Kidney tubule cell (primary cell): Measurements from ENCODE around the gene APH1A.
A peak's percentile ranks its signal among the peaks of the same experiment; 100 is the strongest.
"Not testable (repeated sequence)": the region's sequence is repeated elsewhere in the genome, so short reads cannot be mapped to it uniquely, and the experiment has no call there.

ENCODE experiments used
- DNase-seq: peaks from one replicate; pipeline ENCODE4 v3.0.0-alpha.2; 2018; ENCODE audit warnings: low spot score

Gene APH1A

DNA sequence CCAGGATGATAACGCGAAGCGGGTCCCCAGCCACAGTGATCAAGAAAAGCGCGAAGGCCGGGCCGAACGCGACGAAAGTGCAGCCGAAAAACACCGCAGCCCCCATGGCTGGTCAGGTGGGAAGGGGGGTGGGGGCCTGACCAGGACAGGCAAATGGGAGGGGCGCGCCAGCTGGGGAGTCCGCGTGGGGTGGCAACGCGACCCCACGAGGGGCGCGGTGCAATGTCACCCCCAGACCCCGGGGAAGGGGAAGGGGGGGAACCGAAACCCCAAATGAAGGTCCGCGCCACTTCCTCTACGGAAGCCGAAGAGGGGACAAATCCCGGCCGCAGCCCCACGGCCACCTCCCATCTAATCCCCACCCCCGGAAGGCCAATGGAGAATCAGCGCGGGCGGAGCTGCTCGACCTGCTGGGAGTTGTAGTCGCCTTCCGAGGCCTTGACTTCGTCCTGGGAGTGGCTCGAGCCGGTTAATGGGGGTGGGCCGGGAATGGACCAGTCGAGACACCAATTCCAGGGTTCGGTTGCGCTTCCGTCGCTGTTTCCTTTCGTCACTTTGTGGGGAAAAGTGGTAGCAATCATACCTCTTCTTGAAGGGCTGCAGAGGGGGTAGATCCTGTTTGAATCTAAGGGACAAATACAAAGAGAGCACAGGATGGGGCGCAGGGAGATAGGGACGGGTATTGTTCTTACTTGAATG, at the start of gene APH1A:
APH1A (minus strand) TSS at position 312 of the 699 bp plus-strand sequence; CDS start at position 106, 206 bp downstream.
- DNase-seq = peak; percentile 97

DNA sequence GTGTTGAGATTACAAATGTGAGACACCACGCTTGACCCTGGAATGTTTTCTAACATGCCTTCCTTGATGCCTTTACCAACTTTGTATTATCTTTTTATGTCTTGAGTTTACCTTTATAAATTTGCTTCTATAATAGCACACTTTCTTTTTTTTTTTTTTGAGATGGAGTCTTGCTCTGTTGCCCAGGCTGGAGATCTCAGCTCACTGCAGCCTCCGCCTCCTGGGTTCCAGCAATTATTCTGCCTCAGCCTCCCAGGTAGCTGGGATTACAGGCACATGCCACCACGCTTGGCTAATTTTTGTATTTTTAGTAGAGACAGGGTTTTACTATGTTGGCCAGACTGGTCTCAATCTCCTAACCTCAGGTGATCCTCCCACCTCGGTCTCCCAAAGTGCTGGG, 45.9 kb upstream of the APH1A start:
- DNase-seq = not testable (repeated sequence)

DNA sequence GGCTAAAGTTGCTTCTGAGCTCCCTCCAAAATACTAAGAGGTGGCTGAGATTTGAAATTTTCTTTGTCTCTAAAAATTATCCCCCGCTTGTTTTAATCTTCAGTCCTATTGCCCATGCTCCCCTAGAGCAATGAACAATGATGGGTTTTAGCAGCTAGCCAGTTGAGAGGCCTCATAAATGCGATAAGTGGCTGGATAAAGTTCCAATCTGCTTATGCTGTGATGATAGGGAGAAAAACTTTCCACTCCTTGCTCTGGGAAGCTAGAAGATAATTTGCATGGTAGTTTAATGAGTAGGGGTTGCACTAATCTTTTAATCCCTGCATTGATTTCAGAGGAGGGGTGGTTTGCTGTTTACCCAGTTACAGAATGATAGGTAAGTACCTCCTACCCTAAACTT, 42.9 kb upstream of the APH1A start:
- DNase-seq = no peak

DNA sequence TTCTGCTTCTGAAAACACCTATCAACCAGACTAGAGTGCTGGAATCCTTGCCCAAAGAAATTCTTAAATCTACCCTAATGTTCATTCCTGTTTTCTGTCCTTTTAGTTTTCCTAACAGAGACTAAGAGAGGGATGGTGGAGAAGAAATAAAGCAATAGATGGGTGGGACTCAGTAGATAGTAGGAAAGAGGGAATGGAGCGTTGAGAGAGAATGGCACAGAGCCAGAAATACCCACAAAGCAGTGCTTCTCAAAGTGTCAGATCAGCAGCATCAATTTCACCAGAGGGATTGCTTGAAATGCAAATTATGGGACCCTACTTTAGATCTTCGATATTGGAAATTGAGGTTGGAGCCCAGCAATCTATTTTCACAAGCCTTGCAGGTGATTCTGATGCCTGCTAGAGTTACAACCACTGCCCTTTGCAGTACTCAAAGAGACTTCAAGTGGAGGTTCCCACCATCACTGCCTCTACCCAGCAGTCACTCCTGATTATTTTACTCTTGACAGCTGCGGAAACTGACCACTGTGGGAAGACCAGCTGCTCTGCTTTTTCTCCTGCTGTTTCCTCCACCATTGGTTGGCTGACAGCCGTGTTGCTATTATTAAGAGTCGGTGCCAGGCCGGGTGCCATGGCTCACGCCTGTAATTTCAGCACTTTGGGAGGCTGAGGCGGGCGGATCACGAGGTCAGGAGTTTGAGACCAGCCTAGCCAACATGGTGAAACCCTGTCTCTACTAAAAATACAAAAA, 41.1 kb upstream of the APH1A start:
- no peak for DNase-seq

DNA sequence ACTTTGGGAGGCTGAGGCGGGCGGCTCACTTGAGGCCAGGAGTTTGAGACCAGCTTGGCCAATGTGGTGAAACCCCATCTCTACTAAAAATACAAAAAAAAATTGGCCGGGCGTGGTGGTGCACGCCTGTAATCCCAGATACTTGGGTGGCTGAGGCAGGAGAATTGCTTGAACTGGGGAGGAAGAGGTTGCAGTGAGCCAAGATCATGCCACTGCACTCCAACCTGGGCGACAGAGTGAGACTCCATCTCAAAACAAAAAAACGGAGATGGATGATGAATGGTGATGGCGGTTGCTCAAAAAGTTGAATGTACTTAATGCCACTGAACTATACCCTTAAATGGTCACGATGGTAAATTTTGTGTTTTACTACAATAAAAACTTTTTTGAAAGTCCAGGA, 39.8 kb upstream of the APH1A start:
- DNase-seq = not testable (repeated sequence)

DNA sequence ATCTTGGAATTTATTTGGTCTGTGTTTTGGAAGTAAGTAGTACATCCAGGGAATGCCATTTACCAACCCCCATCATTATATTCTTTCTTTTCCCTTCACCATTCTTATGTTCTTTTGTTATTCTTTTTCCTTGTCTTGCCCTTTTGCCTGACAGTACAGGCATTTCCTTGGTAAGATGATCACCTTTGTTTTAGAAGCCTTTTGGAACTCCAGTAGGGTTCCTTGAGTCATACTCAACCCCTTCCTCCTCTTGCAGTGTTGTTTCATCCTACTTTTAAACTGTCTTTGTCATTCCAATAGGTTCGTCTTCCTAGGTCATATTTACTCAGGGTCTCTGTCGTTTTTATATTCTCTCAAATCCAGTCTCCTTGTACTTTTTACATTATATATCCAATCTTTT, 34.1 kb upstream of the APH1A start:
- DNase-seq = no peak

DNA sequence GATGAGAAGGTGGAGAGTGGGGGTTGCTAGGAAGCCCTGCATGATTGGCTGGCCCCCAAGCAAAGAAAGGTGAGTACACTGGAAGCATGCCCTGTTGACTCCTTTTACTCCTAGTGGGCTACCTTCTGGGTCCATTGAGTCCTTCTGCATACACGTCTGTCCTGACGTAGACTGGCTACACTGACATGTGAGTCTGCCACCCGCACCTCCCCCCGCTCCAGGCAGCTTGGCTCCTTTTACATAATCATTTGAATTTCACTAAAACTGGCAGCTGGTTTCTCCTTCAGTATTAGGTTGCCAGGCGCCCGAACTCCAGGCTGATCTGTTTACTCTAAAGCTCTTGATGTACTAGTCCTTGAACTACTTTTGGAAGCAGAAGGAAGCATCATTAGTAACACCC, 33.5 kb upstream of the APH1A start:
- DNase-seq = no peak

DNA sequence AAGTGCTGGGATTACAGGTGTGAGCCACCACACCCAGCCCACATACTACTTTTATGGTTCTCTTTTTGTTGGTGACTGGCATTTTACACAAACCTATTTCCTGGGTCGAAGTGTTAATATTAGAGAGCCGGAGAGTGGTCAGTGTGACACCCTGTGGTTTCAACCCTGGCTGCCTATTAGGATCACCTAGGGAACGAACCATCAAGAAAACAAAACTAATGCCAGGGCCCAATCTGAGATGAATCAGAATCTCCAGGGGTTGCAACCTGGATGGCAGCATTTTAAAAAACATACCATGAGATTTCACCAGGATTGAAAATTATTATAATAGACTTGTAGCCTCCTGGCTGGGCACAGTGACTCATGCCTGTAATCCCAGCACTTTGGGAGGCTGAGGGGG, 30.9 kb upstream of the APH1A start:
- peak; percentile 32 for DNase-seq

DNA sequence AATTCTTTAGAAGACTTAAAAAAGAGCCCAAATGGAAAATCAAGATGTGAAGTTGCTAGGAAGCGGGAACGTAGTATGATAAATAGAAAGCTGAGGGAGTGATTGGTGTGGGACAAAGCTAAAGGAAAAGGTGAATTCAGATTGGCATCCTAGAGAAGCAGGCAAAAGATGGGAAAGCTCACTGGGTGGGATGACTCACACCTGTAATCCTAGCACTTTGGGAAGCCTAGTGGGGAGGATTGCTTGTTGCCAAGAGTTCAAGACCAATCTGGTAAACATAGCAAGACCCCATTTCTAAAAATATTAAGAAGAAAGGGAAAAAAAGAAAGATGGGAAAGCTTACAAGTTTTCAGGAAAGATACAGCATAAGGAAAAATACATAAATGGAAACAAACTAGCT, 26.7 kb upstream of the APH1A start:
- no peak for DNase-seq

DNA sequence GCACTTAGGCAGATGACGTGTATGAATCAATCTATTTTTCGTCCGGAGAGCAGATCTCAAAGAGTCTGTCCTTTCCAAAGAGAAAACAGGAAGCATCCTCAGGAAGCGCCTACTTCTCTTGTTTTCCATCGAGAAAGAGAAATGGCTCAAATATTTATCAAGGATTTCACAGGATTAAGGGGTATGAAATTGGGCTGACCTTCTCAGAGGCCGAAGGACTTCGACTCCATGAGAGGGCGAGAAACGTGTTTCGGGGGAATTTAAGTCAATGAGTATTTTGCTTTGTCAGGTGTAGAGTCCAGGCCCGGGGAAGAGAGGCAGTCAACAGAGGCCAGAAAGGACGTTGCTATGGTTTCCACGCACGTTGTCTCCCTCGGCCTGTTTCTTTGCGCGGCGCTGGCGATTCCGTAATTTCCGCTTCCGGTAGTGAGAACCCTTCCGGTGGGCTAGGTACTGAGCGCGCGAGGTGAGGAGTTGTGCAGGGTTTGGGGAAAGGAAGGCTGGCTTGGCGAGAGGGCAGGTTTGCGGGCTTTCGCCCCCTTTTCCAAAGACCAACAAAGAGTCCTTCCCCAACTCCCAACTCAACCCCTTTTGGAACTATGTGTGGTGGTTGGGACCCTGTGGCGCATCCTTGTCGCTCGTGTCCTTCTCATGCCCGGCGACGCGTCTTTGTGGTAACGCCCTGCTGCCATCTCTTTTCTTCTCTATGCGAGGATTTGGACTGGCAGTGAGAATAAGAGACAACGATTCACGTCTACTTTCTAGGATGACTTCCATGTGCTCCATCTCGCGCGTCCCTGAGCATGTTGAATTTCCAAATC, 24.8 kb upstream of the APH1A start, which contains the start of gene MRPS21:
MRPS21 (plus strand) TSS at position 429 of the 821 bp plus-strand sequence. CDS start 506 bp downstream, outside the sequence.
- DNase-seq = peak; percentile 92

DNA sequence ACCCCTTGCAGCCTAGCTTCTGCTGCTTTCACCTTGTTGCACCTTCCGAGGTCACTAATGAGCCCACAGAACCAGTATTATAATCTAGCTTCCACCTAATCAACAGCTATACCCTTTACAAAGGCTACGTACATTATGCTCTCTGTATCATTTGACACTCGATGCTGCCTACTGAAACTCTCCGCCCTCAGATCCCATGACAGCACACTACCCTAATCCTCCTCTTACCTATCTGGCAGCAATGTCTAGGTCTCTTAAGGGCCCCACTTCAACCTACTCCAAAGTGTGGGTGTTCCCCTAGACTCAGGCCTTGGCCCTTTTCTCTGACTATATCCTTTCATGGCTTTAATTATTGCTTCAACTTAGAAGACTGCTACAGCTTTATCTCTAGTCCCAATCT, 20.0 kb upstream of the APH1A start:
- DNase-seq = no peak

DNA sequence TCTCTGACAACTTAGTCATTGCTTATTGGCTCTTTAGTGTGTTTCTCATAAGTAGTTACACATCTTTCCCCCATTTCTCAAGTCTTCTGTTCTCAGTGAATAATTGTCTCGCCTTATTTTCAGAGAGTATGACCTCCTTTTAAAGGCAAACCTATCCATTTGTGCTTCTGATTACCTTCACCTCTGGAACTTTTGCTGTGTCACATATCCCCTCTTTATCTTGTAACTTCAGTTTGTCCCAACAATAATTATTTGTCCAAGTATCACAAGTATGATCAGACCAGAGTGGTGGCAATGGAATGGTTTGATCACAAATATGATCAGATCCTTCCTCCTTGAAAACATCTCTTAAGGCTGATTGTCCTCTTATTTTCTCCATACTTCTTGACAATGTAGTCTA, 19.6 kb upstream of the APH1A start:
- no peak for DNase-seq

DNA sequence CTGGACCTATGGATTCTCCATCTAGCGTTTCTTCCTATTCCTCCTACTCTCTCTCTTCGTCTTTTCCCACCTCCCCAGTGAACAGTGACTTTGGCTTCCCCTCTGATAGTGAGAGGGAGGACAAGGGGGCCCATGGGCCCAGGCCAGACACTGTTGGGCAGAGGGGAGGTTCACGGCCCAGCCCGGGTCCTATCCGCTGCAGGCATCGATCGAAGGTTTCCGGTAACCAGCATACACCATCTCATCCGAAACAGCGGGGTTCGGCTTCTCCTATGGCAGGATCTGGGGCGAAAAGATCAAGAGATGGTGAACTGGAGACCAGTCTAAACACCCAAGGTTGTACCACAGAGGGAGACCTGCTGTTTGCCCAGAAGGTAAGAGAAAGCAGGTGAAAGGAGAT, 14.4 kb upstream of the APH1A start:
- no peak for DNase-seq

DNA sequence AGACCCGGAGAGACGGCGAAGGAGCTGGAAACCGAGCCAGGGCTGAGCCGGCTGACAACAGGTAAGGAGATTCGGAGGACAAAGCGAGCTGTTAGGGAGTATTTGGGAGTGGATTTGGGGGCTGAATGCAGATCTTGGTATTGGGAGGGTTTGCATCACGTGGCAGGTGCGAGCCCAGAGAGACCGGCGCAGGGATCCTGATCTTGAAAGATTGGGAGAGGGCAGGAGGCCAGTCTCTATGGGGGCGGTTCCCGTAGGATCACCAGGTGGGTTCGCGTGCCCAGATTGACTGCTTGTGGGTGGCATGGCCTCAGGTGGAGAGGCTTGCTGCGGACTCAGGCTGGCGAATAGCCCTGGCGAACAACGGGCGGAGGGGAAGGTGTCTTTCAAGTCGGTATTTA, 13.7 kb upstream of the APH1A start:
- DNase-seq = no peak

DNA sequence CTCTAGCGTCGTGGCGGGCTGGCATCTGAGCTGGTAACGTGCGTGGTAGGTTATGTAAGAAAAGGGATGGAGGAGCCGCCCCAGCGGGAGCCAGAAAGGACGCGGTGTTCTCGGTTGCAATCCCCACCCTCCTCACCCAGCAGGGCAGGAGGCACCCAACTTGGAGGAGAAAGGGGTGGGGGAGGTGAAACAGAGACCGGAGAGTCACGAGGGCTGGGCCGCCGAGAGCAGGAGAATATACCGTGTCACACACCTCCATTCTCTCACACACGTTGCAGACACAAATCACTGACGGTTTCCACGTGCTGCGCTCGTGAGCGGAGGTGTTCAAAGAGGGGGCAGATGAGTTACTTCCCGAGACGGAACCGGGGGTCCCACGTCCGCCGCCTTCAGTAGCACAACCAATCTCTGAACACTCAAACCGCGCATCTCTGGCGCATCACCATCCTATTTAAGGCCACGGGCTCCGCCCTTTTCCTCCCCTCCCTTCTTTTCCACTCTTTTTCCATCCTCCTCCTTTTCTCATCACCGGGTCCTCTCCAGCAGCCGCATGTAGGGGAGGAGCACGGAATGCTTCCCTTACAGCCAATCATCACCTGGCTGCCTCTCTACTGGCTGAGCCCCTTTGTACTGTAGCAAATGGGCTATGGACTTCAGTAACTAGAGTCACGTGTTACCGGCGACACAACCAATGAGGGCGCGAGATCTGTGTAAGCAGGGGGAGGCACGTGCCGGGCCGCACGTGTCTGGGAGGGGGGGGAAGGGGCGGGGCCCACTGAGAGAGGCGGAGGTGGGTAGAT, 13.1 kb upstream of the APH1A start, which contains the start of gene CIART:
CIART (plus strand) TSS at position 797 of the 800 bp plus-strand sequence. CDS start 714 bp downstream, outside the sequence.
- DNase-seq = peak; percentile 99

DNA sequence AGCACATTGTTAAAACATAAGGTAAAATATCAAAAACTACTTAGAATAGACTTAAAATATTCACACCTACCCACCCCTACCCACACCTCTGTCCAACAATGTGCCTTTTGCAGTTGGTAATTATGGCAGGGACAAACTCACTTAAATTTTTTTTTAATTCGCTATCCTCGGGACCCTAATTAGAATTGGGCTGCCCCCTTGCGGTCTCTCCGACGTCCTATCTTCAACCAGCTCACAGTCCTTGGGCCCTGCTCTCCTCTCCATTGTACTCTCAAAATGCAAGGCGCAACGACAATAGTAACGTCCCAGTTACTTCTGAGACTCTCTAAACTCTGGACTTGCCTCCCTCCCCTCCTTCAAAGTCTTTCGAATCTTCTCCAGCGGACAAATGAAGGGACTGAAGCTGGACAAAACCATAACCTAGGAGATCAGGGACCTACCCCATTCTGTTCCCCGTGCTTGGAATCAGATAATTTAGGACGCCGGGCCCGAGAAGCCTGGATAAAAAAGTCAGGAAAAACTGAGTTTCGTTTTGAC, 12.5 kb upstream of the APH1A start:
- peak; percentile 64 for DNase-seq

DNA sequence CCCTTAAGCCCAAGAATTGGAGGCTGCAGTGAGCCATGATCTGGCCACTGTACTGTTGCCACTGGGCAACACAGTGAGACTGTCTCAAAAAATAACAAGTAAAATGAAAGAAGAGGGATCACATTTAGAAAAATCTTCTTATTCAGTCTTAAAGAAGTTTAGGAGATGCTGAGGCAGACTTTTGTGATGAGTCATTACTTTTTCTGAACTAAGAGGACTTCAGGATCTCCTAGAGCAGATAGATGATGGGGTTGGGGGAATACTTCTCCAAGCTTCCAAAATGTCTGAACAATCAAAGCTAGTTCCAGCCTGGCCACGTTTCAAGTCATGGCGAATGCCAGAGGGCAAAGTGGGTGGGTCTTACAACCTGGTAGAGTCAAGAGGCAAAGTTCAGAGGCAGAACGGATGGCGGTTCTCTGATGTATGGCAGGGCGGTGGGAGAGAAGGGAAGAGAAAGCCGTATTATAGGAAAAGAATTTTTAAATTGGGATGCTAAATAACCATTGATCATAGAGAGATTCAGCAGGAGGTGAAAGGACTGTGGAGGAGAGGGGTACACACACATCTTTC, 11.4 kb upstream of the APH1A start:
- DNase-seq = no peak

DNA sequence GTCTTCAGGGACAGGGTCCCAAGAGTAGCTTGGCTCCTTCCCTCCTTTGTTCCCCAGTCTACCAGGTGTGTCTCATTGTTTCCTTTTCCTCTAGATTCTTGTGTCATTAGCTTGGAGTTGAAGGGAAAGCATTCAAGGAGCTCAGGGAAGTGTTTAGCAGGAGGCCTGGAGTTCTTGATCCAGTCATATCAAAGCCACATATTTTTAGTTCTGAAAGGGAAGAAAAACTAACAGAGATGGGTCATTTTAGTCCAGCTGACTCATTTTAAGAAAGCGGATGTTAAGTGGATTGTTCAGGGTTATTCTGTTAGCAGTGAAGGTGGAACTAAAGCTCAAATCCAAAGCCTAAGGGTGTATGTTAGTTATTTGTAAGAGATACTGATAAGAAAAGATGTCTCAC, 4.5 kb upstream of the APH1A start:
- peak; percentile 14 for DNase-seq

DNA sequence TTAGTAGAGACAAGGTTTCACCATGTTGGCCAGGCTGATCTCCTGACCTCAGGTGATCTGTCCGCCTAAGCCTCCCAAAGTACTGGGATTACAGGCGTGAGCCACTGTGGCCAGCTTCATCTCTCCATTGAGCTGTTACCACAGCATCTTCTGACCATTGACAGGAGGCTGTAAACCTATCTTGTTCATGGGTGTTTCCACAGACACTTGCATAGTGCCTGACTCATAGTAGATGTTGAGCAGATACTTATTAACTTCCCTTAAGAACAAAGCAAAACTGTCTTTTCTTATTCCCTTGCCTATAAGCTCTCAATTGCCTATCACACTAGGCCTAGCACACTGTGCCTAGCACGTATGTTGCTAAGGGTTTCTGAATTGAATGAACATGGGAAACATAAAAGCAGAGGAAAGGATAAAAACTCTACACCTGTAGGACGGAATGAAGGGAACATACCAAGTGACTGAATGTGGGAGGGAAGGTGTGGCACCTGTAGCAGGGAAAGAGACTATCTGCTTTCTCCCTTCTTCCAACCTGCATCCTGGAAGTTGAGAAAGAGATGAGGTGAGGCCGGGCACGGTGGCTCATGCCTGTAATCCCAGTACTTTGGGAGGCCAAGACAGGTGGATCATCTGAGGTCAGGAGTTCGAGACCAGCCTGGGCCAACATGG, 2.6 kb upstream of the APH1A start:
- peak; percentile 76 for DNase-seq

DNA sequence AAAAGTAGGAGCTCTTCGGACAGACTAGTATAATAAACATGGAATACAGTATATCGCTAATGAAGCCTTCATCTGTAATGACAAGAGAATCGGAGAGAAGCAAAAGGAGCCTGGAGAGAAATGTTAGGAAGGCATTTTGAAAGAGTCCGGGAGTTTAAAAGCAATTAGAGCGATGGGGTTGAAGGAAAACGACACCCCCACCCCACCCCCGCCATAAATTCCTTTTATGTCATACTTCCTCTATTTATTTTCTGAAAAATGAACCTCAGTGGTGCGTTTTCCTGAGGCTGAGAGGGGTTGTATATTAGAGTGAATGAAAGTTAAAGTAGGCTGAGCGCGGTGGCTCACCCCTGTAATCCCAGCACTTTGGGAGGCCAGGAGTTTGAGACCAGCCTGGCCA, 635 bp upstream of the APH1A start:
- no peak for DNase-seq

DNA sequence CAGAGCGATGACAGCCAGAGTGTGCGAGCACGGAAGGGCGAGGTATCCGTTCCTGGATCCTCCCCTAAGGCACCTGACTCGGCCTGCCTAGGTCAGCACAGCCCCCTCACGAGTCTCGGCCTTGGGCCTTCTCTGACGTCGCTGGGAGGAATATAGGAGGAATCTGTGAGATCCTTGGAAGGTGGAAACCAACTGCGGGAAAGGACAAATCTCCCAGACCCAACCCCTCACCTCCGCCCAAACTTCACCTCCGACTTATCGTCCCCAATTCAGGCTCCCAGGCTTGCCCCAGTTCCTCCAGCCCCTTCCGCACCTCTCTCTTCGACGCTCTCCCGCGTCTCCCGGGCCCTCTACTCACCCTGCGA, 494 bp downstream of the APH1A start:
- peak; percentile 58 for DNase-seq
